Upper lobe of left lung (tissue), 6 donors: Measurements from ENCODE around the gene C9orf72. TPM values are rescaled to one million over a fixed set of nuclear protein-coding genes. Genes with fewer than 3 reads are reported as not detected.

ENCODE experiments used
- ATAC-seq, 2 donors: fragments of 200-7000 bp; cut with Tn5 transposase; one replicate each; pipeline ENCODE4 v1.9.1; 2022; ENCODE audit warnings: mild to moderate bottlenecking in 2 of 2, moderate library complexity in 2 of 2; ENCODE audit not compliant: low FRiP score in 2 of 2
- DNase-seq, 2 donors: peaks; one replicate each; pipeline ENCODE4 v3.0.0-alpha.2; 2019 to 2020
- H3K27ac ChIP-seq, 4 donors: fragments of 200-600 bp; sonication (generic); one replicate each; pipeline ENCODE4 v1.5.1; 2016 to 2019
- H3K27me3 ChIP-seq, 4 donors: fragments of 200-600 bp; sonication (generic); one replicate each; pipeline ENCODE4 v1.5.1; 2017 to 2019
- H3K36me3 ChIP-seq, 4 donors: fragments of 200-600 bp; sonication (generic); one replicate each; pipeline ENCODE4 v1.5.1; 2016 to 2019
- H3K4me1 ChIP-seq, 4 donors: fragments of 200-600 bp; sonication (generic); one replicate each; pipeline ENCODE4 v1.5.1; 2018 to 2019
- H3K4me3 ChIP-seq, 4 donors: fragments of 200-600 bp; sonication (generic); one replicate each; pipeline ENCODE4 v1.5.1; 2017 to 2019; ENCODE audit warnings: mild to moderate bottlenecking in 2 of 4, moderate library complexity in 1 of 4
- H3K9me3 ChIP-seq, 4 donors: fragments of 200-600 bp; sonication (generic); one replicate each; pipeline ENCODE4 v1.5.1; 2018 to 2019
- EP300 ChIP-seq, 4 donors: sonication (generic); formaldehyde crosslinking; IDR thresholded peaks; one replicate each; pipeline ENCODE4 v1.5.1; 2017; ENCODE audit warnings: antibody characterized with exemption in 4 of 4, control low read depth in 2 of 4
- POLR2A ChIP-seq, 4 donors: fragments of 450-650 bp; IDR thresholded peaks; one replicate each; pipeline ENCODE4 v1.5.1; 2016 to 2017; ENCODE audit warnings: antibody characterized with exemption in 4 of 4, mild to moderate bottlenecking in 2 of 4
- POLR2AphosphoS5 ChIP-seq, 2 donors: sonication (generic); formaldehyde crosslinking; IDR thresholded peaks; one replicate each; pipeline ENCODE4 v1.5.1; 2017; ENCODE audit warnings: antibody characterized with exemption in 2 of 2
- WGBS, 2 donors: methylation state at CpG; one replicate each; pipeline ENCODE4 v1.1.5; 2017 to 2018; 5-methylcytosine and 5-hydroxymethylcytosine counted together
- total RNA-seq, 6 donors: library from RNA; depleted of rRNA in 4 of 6; stranded (reverse); fragments of >200 nt in 4 of 6; gene quantifications; one replicate each; pipeline versions ENCODE4 v1.1.0 to v1.2.1, GENCODE V29; 2016 to 2021
- TF ChIP-seq, protein P1 (sequence below), 6 experiments: fragments of 450-650 bp in 4 of 6; fragments of 200-600 bp in 2 of 6; sonication (generic) in 2 of 6; IDR thresholded peaks; one replicate each; pipeline ENCODE4 v1.5.1; 2016 to 2019; ENCODE audit warnings: antibody characterized with exemption in 6 of 6
- donor health status: DM: no; HTN: no; CAD: no; lungs with moderate emphysema.
- donor health status: DM: no; HTN: yes; CAD: no; lungs with severe emphysema.

C9orf72 gene
- total RNA-seq, 6 donors from 2014 or later = 16.9 to 57.8 (median 24.9) TPM

DNA sequence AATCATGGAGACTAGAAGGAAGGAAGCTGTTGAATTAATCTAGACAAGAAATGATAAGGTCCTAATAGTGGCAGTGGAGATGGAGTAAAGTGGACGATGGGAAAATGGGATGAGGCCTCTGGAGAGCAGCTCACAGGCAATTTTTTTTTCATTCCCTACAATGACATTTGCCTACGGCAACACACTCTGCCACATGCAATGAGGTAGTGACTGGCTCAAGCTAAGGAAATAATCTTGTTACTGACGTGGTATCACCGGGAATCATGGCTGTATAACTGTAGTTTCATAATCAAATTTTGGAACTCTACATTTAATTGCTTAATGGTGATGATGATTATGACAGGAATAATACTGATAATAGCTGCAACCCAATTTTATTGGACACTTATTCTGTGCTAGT, 31.5 kb downstream of the C9orf72 start:
- TF ChIP-seq EP300 (IDR thresholded peaks at IDR 0.05) = no peak
- no peak for TF ChIP-seq POLR2A (IDR thresholded peaks at IDR 0.05)
- no peak for TF ChIP-seq POLR2AphosphoS5 (IDR thresholded peaks at IDR 0.05)
- TF ChIP-seq, protein P1, sequence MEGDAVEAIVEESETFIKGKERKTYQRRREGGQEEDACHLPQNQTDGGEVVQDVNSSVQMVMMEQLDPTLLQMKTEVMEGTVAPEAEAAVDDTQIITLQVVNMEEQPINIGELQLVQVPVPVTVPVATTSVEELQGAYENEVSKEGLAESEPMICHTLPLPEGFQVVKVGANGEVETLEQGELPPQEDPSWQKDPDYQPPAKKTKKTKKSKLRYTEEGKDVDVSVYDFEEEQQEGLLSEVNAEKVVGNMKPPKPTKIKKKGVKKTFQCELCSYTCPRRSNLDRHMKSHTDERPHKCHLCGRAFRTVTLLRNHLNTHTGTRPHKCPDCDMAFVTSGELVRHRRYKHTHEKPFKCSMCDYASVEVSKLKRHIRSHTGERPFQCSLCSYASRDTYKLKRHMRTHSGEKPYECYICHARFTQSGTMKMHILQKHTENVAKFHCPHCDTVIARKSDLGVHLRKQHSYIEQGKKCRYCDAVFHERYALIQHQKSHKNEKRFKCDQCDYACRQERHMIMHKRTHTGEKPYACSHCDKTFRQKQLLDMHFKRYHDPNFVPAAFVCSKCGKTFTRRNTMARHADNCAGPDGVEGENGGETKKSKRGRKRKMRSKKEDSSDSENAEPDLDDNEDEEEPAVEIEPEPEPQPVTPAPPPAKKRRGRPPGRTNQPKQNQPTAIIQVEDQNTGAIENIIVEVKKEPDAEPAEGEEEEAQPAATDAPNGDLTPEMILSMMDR (IDR thresholded peaks at IDR 0.05) = no peak
- Histone ChIP-seq H3K4me3 (no peak overlapping the region), H3K36me3 (peaks cover 0 to 6% (median 1%) of the 10 kb centered on the region in 4 donors), H3K4me1 (peaks cover 12 to 25% (median 21%) of the 10 kb centered on the region in 4 donors), H3K9me3 (no peaks in the 10 kb centered on the region), H3K27me3 (no peaks in the 10 kb centered on the region), H3K27ac (peak overlapping the region in 1 of 4 donors; percentile 19)
- DNase-seq (no peak), ATAC-seq (no peak)
- WGBS, 2 donors = 49 to 74% methylated on average over 4 of the region's 4 CpGs

- peak overlapping the region in 3 of 4 donors; percentile 12 to 68 (median 19) for H3K27ac ChIP-seq
These were observed 32.8 kb downstream of the C9orf72 start for GRCh38 chr9:27540502-27540901.

GRCh38 chr9:27539479-27540441, 33.5 kb downstream of the C9orf72 start:
- H3K27ac ChIP-seq = peak overlapping the region; percentile 29 to 74 (median 57)

More at GRCh38 chr9:27540502-27540901, 32.8 kb downstream of the C9orf72 start:
- 67 to 79% methylated on average over 1 of the region's 1 CpG for WGBS, 2 donors
- DNase-seq (no peak), ATAC-seq (no peak)
- no peak for TF ChIP-seq POLR2AphosphoS5 (IDR thresholded peaks at IDR 0.05)
- TF ChIP-seq EP300 (IDR thresholded peaks at IDR 0.05) = no peak
- no peak for TF ChIP-seq POLR2A (IDR thresholded peaks at IDR 0.05)
- Histone ChIP-seq H3K4me1 (peaks cover 19 to 35% (median 24%) of the 10 kb centered on the region in 4 donors), H3K27me3 (no peaks in the 10 kb centered on the region), H3K4me3 (no peak overlapping the region), H3K36me3 (peaks cover 0 to 3% (median 0%) of the 10 kb centered on the region in 4 donors), H3K9me3 (no peaks in the 10 kb centered on the region)

GRCh38 chr9:27538647-27539046, 34.6 kb downstream of the C9orf72 start:
- H3K36me3 ChIP-seq = no peaks in the 10 kb centered on the region
- no peak overlapping the region for H3K4me3 ChIP-seq
- TF ChIP-seq POLR2A (IDR thresholded peaks at IDR 0.05) = no peak
- TF ChIP-seq POLR2AphosphoS5 (IDR thresholded peaks at IDR 0.05) = no peak
- no peak for TF ChIP-seq EP300 (IDR thresholded peaks at IDR 0.05)
- TF ChIP-seq, protein P1 (IDR thresholded peaks at IDR 0.05) = no peak
- ATAC-seq (no peak), DNase-seq (no peak)
- peaks cover 27 to 44% (median 32%) of the 10 kb centered on the region in 4 donors for H3K4me1 ChIP-seq
- no peaks in the 10 kb centered on the region for H3K27me3 ChIP-seq
- H3K9me3 ChIP-seq = no peaks in the 10 kb centered on the region
- H3K27ac ChIP-seq = no peak overlapping the region
- 85 to 95% methylated on average over 3 of the region's 3 CpGs for WGBS, 2 donors

More at GRCh38 chr9:27539479-27540441, 33.5 kb downstream of the C9orf72 start:
- Histone ChIP-seq H3K4me3 (no peak overlapping the region), H3K27me3 (no peaks in the 10 kb centered on the region), H3K9me3 (no peaks in the 10 kb centered on the region), H3K4me1 (peaks cover 23 to 36% (median 29%) of the 10 kb centered on the region in 4 donors), H3K36me3 (no peaks in the 10 kb centered on the region)
- ATAC-seq = peak; percentile 32 to 78
- 46 to 47% methylated on average over 5 of the region's 5 CpGs for WGBS, 2 donors
- DNase-seq = peak in 1 of 2 donors; percentile 36
- peak in 1 of 4 donors; percentile 5 for TF ChIP-seq POLR2A (IDR thresholded peaks at IDR 0.05)
- TF ChIP-seq, protein P1 (IDR thresholded peaks at IDR 0.05) = no peak
- peak in 3 of 4 donors; percentile 48 to 92 (median 58) for TF ChIP-seq EP300 (IDR thresholded peaks at IDR 0.05)
- peak in 1 of 2 donors; percentile 62 for TF ChIP-seq POLR2AphosphoS5 (IDR thresholded peaks at IDR 0.05)

- Histone ChIP-seq H3K27me3 (no peaks in the 10 kb centered on the region), H3K27ac (no peak overlapping the region), H3K4me1 (peaks cover 27 to 44% (median 32%) of the 10 kb centered on the region in 4 donors), H3K4me3 (no peak overlapping the region), H3K36me3 (no peaks in the 10 kb centered on the region), H3K9me3 (no peaks in the 10 kb centered on the region)
- TF ChIP-seq EP300 (IDR thresholded peaks at IDR 0.05) (no peak), POLR2AphosphoS5 (IDR thresholded peaks at IDR 0.05) (no peak), POLR2A (IDR thresholded peaks at IDR 0.05) (no peak)
- TF ChIP-seq, protein P1 (IDR thresholded peaks at IDR 0.05) = no peak
- 91 to 95% methylated on average over 1 of the region's 1 CpG for WGBS, 2 donors
- DNase-seq (no peak), ATAC-seq (no peak)
These were observed 35.5 kb downstream of the C9orf72 start for GRCh38 chr9:27537756-27538155.
